ENCODE results near the gene ZNF335. TPM values are rescaled to one million over a fixed set of nuclear protein-coding genes. Genes with fewer than 3 reads are reported as not detected.
"Not testable (repeated sequence)": the region's sequence is repeated elsewhere in the genome, so short reads cannot be mapped to it uniquely, and the experiment has no call there.

ZNF335 gene
- total and polyA plus RNA-seq, 9 donors: 3.5 to 25.7 (median 15.7) TPM

DNA sequence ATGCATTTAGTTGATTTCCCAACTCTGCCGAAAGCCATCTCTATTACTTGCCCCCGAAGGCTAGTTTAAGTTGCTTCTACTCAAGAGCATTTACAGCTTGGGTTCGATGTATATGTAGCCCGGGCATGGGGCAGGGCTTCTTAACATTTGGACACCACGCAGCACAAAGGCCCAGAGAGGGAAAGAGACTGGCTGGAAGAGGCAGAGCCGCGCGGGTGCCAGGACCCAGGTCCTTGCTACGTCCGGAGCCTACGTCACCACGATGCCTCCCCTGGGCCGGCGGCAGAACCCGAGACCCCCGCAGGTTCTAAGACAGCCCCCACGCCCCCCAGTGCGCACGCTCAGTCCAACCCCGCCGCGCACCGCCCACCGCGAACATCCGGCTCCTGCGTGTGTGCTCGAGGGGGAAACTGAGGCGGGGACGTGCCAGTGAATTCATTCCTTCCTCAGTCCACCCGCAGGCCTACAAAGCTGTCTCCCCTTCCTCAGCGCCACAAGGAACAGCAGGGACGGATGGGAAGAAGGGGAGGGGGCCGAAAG, 37.9 kb downstream of the ZNF335 start:
- Histone ChIP-seq H3K27me3 (no peaks in the 10 kb centered on the region), H3K4me3 (peak overlapping the region; percentile 67), H3K36me3 (no peaks in the 10 kb centered on the region), H3K27ac (peak overlapping the region; percentile 99 to 100), H3K9me3 (no peaks in the 10 kb centered on the region), H3K4me1 (ENCODE audit: insufficient read depth) (peaks cover 2% of the 10 kb centered on the region)
- intact Hi-C loops (cut with DNase I): loop anchor here in 2 of 4 donors (1.0 to 5.0 kb wide), 4 partner anchors 37 to 98 kb away; partner anchors contain the start of genes CTSA (in 2 of the 2) and NEURL2 (in 2 of the 2)
- TF ChIP-seq EP300 (IDR thresholded peaks at IDR 0.05) (no peak), POLR2A (IDR thresholded peaks at IDR 0.05) (no peak)
- TF ChIP-seq, protein P1, sequence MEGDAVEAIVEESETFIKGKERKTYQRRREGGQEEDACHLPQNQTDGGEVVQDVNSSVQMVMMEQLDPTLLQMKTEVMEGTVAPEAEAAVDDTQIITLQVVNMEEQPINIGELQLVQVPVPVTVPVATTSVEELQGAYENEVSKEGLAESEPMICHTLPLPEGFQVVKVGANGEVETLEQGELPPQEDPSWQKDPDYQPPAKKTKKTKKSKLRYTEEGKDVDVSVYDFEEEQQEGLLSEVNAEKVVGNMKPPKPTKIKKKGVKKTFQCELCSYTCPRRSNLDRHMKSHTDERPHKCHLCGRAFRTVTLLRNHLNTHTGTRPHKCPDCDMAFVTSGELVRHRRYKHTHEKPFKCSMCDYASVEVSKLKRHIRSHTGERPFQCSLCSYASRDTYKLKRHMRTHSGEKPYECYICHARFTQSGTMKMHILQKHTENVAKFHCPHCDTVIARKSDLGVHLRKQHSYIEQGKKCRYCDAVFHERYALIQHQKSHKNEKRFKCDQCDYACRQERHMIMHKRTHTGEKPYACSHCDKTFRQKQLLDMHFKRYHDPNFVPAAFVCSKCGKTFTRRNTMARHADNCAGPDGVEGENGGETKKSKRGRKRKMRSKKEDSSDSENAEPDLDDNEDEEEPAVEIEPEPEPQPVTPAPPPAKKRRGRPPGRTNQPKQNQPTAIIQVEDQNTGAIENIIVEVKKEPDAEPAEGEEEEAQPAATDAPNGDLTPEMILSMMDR (IDR thresholded peaks at IDR 0.05): no peak
- DNase-seq: peak in 4 of 5 donors; percentile 73 to 87 (median 80)
- 0 to 1% (median 1%) methylated on average over 32 to 34 of the region's 34 CpGs for WGBS, 3 donors

DNA sequence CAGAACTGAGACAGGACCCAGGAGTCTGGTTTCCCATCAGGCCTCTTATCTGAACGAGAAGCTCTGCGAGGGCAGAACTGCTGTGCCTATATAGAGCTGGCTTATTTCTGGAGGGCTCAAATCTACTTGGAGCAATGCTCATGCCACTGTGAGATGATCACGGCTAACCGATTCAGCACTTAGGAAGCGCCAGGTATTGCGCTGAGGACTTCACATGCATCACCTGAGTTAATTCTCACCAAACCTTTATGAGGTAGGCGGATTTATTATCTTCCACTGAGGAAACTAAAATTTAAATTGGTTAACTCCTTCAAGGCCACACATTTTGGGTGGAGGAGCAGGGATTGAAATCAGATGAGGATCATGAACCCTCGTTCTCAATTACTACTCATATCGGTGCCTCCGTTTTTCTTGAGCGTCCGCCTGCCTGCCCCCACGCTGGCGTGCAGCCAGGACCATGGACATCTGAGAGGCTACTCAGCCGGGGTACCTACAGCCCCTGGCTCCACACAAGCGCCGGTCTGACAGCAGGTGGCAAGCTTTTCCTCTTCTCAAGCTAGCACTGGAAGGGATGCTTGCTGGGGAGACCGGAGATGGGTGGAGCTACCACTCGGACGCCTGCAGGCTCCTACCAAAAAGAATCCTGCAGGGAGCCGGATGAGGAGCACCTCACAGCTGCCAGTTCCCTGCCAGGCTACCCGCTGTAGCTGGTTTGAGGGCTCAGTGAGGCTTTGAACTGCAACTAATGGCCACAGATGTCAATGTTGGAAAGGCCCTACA, 38.5 kb downstream of the ZNF335 start:
- Histone ChIP-seq H3K9me3 (no peaks in the 10 kb centered on the region), H3K36me3 (no peaks in the 10 kb centered on the region), H3K4me3 (peak overlapping the region; percentile 67), H3K27me3 (no peaks in the 10 kb centered on the region), H3K4me1 (ENCODE audit: insufficient read depth) (peaks cover 2% of the 10 kb centered on the region), H3K27ac (peak overlapping the region; percentile 99 to 100)
- intact Hi-C loops (cut with DNase I): loop anchor here in 2 of 4 donors (1.0 to 5.0 kb wide), 4 partner anchors 37 to 97 kb away; partner anchors contain the start of genes CTSA (in 2 of the 2) and NEURL2 (in 2 of the 2)
- 17 to 21% (median 19%) methylated on average over 22 of the region's 22 CpGs for WGBS, 3 donors
- peak; percentile 75 to 85 (median 81) for DNase-seq
- TF ChIP-seq, protein P1 (IDR thresholded peaks at IDR 0.05): peak in 2 of 3 donors; percentile 16 to 29
- TF ChIP-seq POLR2A (IDR thresholded peaks at IDR 0.05) (no peak), EP300 (IDR thresholded peaks at IDR 0.05) (no peak)

- not testable (repeated sequence) for H3K27ac ChIP-seq; H3K4me1 ChIP-seq (ENCODE audit: insufficient read depth); H3K9me3 ChIP-seq; H3K36me3 ChIP-seq; DNase-seq; H3K27me3 ChIP-seq; H3K4me3 ChIP-seq
- WGBS, 3 donors: 89 to 90% (median 90%) methylated on average over 17 of the region's 17 CpGs
- intact Hi-C loops (cut with DNase I): loop anchor here in 1 of 4 donors (5.0 kb wide), 1 partner anchor 39 kb away; the partner anchor contains the start of genes CTSA and NEURL2
Observed at GRCh38 chr20:45931680-45932079, 40.3 kb downstream of the ZNF335 start.

DNA sequence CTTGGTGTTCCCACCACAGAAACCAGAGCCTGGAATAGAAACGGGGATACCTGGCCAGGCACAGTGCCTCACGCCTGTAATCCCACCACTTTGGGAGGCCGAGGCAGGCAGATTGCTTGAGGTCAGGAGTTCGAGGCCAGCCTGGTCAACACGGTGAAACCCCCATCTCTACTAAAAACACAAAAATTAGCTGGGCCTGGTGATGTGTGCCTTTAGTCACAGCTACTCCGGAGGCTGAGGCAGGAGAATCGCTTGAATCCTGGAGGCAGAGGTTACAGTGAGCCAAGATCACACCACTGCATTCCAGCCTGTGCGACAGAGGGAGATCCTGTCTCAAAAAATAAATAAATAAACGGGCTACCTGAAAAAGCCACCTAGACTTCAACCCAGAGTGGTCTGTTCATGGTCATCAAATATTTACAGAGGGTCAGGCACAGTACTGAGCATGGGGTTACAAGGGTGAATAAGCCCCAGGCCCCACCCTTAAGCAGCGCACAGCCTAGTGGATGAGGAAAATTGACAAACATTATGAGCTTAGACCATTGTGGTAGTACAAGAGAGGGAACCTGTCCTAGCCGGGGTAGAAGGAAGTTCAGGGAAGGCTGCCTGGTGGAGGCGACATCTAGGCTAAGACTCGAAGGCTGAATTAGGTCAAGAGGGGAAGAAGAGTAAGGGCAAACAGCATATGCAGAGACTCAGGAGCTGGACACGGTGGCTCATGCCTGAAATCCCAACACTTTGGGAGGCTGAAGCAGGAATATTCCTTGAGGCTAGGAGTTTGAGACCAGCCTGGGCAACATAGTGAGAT, 44.7 kb downstream of the ZNF335 start:
- H3K4me3 ChIP-seq: no peak overlapping the region
- intact Hi-C loops (cut with DNase I): no loop called here
- H3K27me3 ChIP-seq: no peaks in the 10 kb centered on the region
- TF ChIP-seq POLR2A (IDR thresholded peaks at IDR 0.05) (no peak), EP300 (IDR thresholded peaks at IDR 0.05) (no peak)
- TF ChIP-seq, protein P1 (IDR thresholded peaks at IDR 0.05): no peak
- peak in 2 of 5 donors; percentile 11 to 21 for DNase-seq
- H3K9me3 ChIP-seq: no peaks in the 10 kb centered on the region
- no peaks in the 10 kb centered on the region for H3K36me3 ChIP-seq
- peak overlapping the region in 1 of 2 donors; percentile 91 for H3K27ac ChIP-seq
- 57 to 69% (median 68%) methylated on average over 14 of the region's 14 CpGs for WGBS, 3 donors
- H3K4me1 ChIP-seq (ENCODE audit: insufficient read depth): peaks cover 13% of the 10 kb centered on the region

All from ovary (tissue), 9 donors.